GM12864 (cell line): Measurements from ENCODE around the gene RAD51D.
"Not testable (repeated sequence)": the region's sequence is repeated elsewhere in the genome, so short reads cannot be mapped to it uniquely, and the experiment has no call there.

Experiments used
- DNase-seq: peaks from one replicate; pipeline ENCODE4 v3.0.0-alpha.2; 2011; ENCODE audit warnings: low read depth
- H3K4me3 ChIP-seq: 2 replicates; pipeline ENCODE4 v1.5.1; 2011; ENCODE audit warnings: mild to moderate bottlenecking, low read depth, low read length, control low read depth
- CTCF ChIP-seq: IDR thresholded peaks from 2 replicates; pipeline ENCODE4 v1.5.1; 2011; ENCODE audit warnings: low read depth, mild to moderate bottlenecking, moderate library complexity, low read length, control low read depth, inconsistent platforms; ENCODE audit errors: missing control alignments

Gene RAD51D

GRCh38 chr17:35094902-35095301, 24.8 kb downstream of the RAD51D start:
- no peak for TF ChIP-seq CTCF
- no peak overlapping the region for H3K4me3 ChIP-seq
- no peak for DNase-seq

- H3K4me3 ChIP-seq, DNase-seq: not testable (repeated sequence)
These were observed 29.0 kb downstream of the RAD51D start for GRCh38 chr17:35090707-35091106.

GRCh38 chr17:35089586-35090296, 29.9 kb downstream of the RAD51D start:
- DNase-seq: no peak
- H3K4me3 ChIP-seq: peak overlapping the region; percentile 59
- TF ChIP-seq CTCF: peak; percentile 17

- peak overlapping the region; percentile 85 for H3K4me3 ChIP-seq
- peak; percentile 74 for TF ChIP-seq CTCF
- DNase-seq: peak; percentile 71
These were observed 30.6 kb downstream of the RAD51D start for GRCh38 chr17:35088881-35089585.

GRCh38 chr17:35088356-35088880, 31.2 kb downstream of the RAD51D start:
- H3K4me3 ChIP-seq: peak overlapping the region; percentile 85
- no peak for TF ChIP-seq CTCF

GRCh38 chr17:35087731-35088355, 31.8 kb downstream of the RAD51D start:
- TF ChIP-seq CTCF: no peak
- H3K4me3 ChIP-seq: peak overlapping the region; percentile 85
- no peak for DNase-seq

More at GRCh38 chr17:35088356-35088880, 31.2 kb downstream of the RAD51D start:
- DNase-seq: no peak

- TF ChIP-seq CTCF: no peak
- DNase-seq: no peak
- peak overlapping the region; percentile 85 for H3K4me3 ChIP-seq
These were observed 32.6 kb downstream of the RAD51D start for GRCh38 chr17:35086931-35087573.
